ENCODE data around the gene CNTN1.

DNA sequence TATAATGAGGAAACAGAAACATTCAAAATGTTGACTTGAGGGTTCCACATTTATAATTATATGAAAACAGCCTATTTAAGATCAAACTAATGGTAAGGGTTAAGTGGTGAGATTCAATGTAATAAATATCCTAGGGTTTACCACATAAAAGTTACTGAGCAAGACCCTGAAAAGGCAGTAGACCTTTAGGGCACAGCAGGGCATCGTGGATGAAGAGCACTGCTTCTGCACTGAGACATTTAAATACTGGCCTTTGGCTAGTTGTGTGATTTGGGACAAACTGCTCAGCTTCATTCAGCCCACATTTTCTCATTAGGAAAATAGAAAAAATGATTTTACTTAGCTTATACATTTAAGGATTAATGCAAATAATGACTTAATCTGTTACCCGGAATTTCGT is 42.0 kb downstream of the CNTN1 start:
- no peak for TF ChIP-seq POLR2A (IDR thresholded peaks at IDR 0.05; ENCODE audit: low read length)
- no peak for TF ChIP-seq GATA1 (IDR thresholded peaks at IDR 0.05; ENCODE audit: low read depth, low read length)
